Left lung (tissue), 10 donors: ENCODE results near the gene GPD2. TPM values are rescaled to one million over a fixed set of nuclear protein-coding genes. Genes with fewer than 3 reads are reported as not detected.

Experiments used
- ATAC-seq: fragments of 200-7000 bp; cut with Tn5 transposase; one replicate; pipeline ENCODE4 v1.9.1; 2020; ENCODE audit warnings: moderate library complexity
- DNase-seq, 4 donors: peaks; one replicate each; pipeline ENCODE4 v3.0.0-alpha.2; 2013 to 2020
- H3K27ac ChIP-seq, 2 donors: fragments of 200-600 bp; sonication (generic) in 1 of 2; one replicate each; pipeline versions ENCODE4 v1.5.0 to v1.8.0; 2020 to 2021
- H3K27me3 ChIP-seq, 2 donors: fragments of 200-600 bp; sonication (generic) in 1 of 2; one replicate each; pipeline versions ENCODE4 v1.5.0 to v1.8.0; 2020 to 2021
- H3K36me3 ChIP-seq, 2 donors: fragments of 200-600 bp; sonication (generic) in 1 of 2; one replicate each; pipeline versions ENCODE4 v1.5.0 to v1.8.0; 2020 to 2021
- H3K4me1 ChIP-seq, 2 donors: fragments of 200-600 bp; one replicate each; pipeline ENCODE4 v1.8.0; 2021
- H3K4me3 ChIP-seq, 2 donors: fragments of 200-600 bp; sonication (generic) in 1 of 2; one replicate each; pipeline versions ENCODE4 v1.5.0 to v1.8.0; 2020 to 2021; ENCODE audit warnings: mild to moderate bottlenecking in 1 of 2
- H3K9me3 ChIP-seq, 2 donors: fragments of 200-600 bp; sonication (generic) in 1 of 2; one replicate each; pipeline versions ENCODE4 v1.5.0 to v1.8.0; 2020 to 2021
- CTCF ChIP-seq, 2 donors: fragments of 200-600 bp; sonication (generic) in 1 of 2; IDR thresholded peaks; one replicate each; pipeline versions ENCODE4 v1.5.0 to v1.8.0; 2021; ENCODE audit warnings: antibody characterized with exemption in 2 of 2
- intact Hi-C, 2 donors: fragments of 100-400 bp; cut with DNase I; formaldehyde crosslinking; loops; one replicate each; pipeline versions ENCODE4 v1.11.2 to v1.14.2; 2022
- polyA plus RNA-seq, 6 donors: library from polyadenylated mRNA; unstranded; fragments of 120-200 nt; gene quantifications; one replicate each; pipeline ENCODE4 v1.2.1, GENCODE V29; 2013; ENCODE audit not compliant: insufficient read length in 6 of 6
- total RNA-seq, 2 donors: library from RNA; stranded (reverse); fragmentation: NEBNext Ultra II Directional; extraction: Animal tissue kit (Norgen Biotek cat#: 25700); gene quantifications; one replicate each; pipeline ENCODE4 v1.2.1, GENCODE V29; 2021
- donor health status: DM: no; HTN: yes; CAD: no.
- donor health status: DM: no; HTN: no; CAD: no.

Gene GPD2
- total and polyA plus RNA-seq, 8 donors = 23.7 to 44.3 (median 26.8) TPM

GRCh38 chr2:156473445-156473844, 37.3 kb downstream of the GPD2 start:
- Histone ChIP-seq H3K4me3 (no peak overlapping the region), H3K36me3 (peaks cover 0 to 4% of the 10 kb centered on the region in 2 donors), H3K27ac (no peak overlapping the region), H3K4me1 (peaks cover 0 to 64% of the 10 kb centered on the region in 2 donors), H3K27me3 (no peaks in the 10 kb centered on the region), H3K9me3 (no peaks in the 10 kb centered on the region)
- TF ChIP-seq CTCF (IDR thresholded peaks at IDR 0.05) = no peak
- ATAC-seq = no peak
- no peak for DNase-seq
- intact Hi-C loops = no loop called here

- Histone ChIP-seq H3K27me3 (no peaks in the 10 kb centered on the region), H3K4me1 (peaks cover 0 to 65% of the 10 kb centered on the region in 2 donors), H3K27ac (no peak overlapping the region), H3K36me3 (peaks cover 0 to 4% of the 10 kb centered on the region in 2 donors), H3K9me3 (no peaks in the 10 kb centered on the region), H3K4me3 (no peak overlapping the region)
- intact Hi-C loops = no loop called here
- TF ChIP-seq CTCF (IDR thresholded peaks at IDR 0.05) = no peak
- DNase-seq = no peak
- ATAC-seq = no peak
Measured at GRCh38 chr2:156474401-156474800, 38.2 kb downstream of the GPD2 start.

GRCh38 chr2:156476021-156476849, 40.1 kb downstream of the GPD2 start:
- peak overlapping the region; percentile 1 to 46 for H3K27ac ChIP-seq
- DNase-seq (no peak), ATAC-seq (no peak)
- no peaks in the 10 kb centered on the region for H3K27me3 ChIP-seq
- H3K9me3 ChIP-seq = no peaks in the 10 kb centered on the region
- intact Hi-C loops = no loop called here
- no peak for TF ChIP-seq CTCF (IDR thresholded peaks at IDR 0.05)
- no peak overlapping the region for H3K4me3 ChIP-seq
- H3K36me3 ChIP-seq = peaks cover 0 to 4% of the 10 kb centered on the region in 2 donors
- H3K4me1 ChIP-seq = peaks cover 0 to 52% of the 10 kb centered on the region in 2 donors

GRCh38 chr2:156476850-156477206, 40.6 kb downstream of the GPD2 start:
- H3K4me3 ChIP-seq = no peak overlapping the region
- no peak for TF ChIP-seq CTCF (IDR thresholded peaks at IDR 0.05)
- H3K27ac ChIP-seq = peak overlapping the region; percentile 1 to 46
- H3K9me3 ChIP-seq = no peaks in the 10 kb centered on the region
- no peak for DNase-seq
- peaks cover 0 to 46% of the 10 kb centered on the region in 2 donors for H3K4me1 ChIP-seq
- intact Hi-C loops = no loop called here
- peaks cover 0 to 4% of the 10 kb centered on the region in 2 donors for H3K36me3 ChIP-seq
- no peaks in the 10 kb centered on the region for H3K27me3 ChIP-seq
- peak; percentile 46 for ATAC-seq

GRCh38 chr2:156480376-156480775, 44.2 kb downstream of the GPD2 start:
- ATAC-seq (no peak), DNase-seq (no peak)
- intact Hi-C loops = no loop called here
- Histone ChIP-seq H3K4me1 (peaks cover 0 to 27% of the 10 kb centered on the region in 2 donors), H3K36me3 (peaks cover 0 to 4% of the 10 kb centered on the region in 2 donors), H3K4me3 (no peak overlapping the region), H3K9me3 (no peaks in the 10 kb centered on the region), H3K27me3 (no peaks in the 10 kb centered on the region), H3K27ac (no peak overlapping the region)
- TF ChIP-seq CTCF (IDR thresholded peaks at IDR 0.05) = no peak
